ENCODE results near the gene AP1G1. TPM values are rescaled to one million over a fixed set of nuclear protein-coding genes. Genes with fewer than 3 reads are reported as not detected.

AP1G1 gene
- polyA plus RNA-seq, 3 donors = 6.7 to 43.8 (median 10.7) TPM

DNA sequence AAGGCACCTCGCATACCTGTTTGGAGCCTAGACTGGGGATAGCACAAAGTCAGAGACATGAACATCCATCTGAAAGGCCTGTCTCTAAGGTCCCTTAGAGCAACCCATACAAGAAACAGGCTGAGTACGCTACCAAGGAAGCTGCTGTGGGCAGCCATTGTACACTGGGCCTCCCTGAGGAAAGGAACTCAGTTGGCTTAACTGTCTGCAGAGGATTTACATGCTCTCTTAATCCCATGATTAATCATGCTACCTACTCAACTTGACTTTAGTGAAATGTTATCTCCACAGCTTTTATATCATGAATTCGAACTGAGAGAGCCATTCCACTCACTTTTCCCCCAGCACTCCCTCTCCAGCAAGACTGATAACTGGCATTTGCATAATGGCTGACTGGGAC is 110.1 kb downstream of the AP1G1 start:
- 96% methylated on average over 2 of the region's 3 CpGs for WGBS (ENCODE audit: insufficient coverage)

DNA sequence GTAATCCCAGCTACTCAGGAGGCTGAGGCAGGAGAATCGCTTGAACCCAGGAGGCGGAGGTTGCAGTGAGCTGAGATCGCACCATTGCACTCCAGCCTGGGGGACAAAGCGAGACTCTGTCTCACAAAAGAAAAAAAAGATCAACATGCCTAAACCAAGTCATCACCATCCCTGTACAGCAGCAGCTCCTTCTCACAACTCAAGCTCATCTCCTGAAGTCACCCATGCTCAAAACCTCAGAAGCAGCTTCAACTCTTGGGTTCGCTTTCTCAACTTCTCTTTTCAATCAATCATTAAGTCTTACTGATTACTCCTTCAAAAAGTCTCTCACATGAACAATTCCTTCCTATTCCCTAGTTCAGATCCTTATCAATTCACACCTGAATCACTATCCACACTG is 115.5 kb downstream of the AP1G1 start:
- H3K9me3 Mint-ChIP-seq = no peaks in the 10 kb centered on the region
- H3K4me3 Mint-ChIP-seq = no peak overlapping the region
- Histone ChIP-seq H3K9ac (ENCODE audit: insufficient read depth, low read length, poor library complexity, severe bottlenecking) (no peak overlapping the region), H3K27me3 (ENCODE audit: control insufficient read depth in 2 of 2, insufficient read depth in 2 of 2, low read length in 2 of 2) (no peaks in the 10 kb centered on the region), H3K36me3 (replicated peaks in 1 of 2; ENCODE audit: control insufficient read depth in 1 of 2, insufficient read depth in 2 of 2, low read length in 2 of 2) (peaks cover 0 to 7% of the 10 kb centered on the region in 2 donors), H3K9me3 (replicated peaks in 1 of 2; ENCODE audit: control insufficient read depth in 1 of 2, insufficient read depth in 1 of 2, low read length in 2 of 2) (no peaks in the 10 kb centered on the region), H2AFZ (ENCODE audit: insufficient read depth, low read depth, low read length, poor library complexity, severe bottlenecking) (no peak overlapping the region), H3K4me1 (ENCODE audit: control insufficient read depth in 1 of 2, insufficient read depth in 2 of 2, low read length in 2 of 2) (no peaks in the 10 kb centered on the region), H3K79me2 (ENCODE audit: insufficient read depth, low read length) (no peaks in the 10 kb centered on the region), H4K20me1 (ENCODE audit: insufficient read depth, low read length) (no peaks in the 10 kb centered on the region), H3K27ac (ENCODE audit: low read depth in 1 of 2, low read length in 2 of 2) (no peak overlapping the region), H3K4me3 (replicated peaks in 1 of 3; ENCODE audit: low read depth in 2 of 3, low read length in 3 of 3) (no peak overlapping the region), H3K4me2 (replicated peaks; ENCODE audit: extremely low read depth, low read length, poor library complexity, severe bottlenecking) (no peak overlapping the region)
- DNase-seq = no peak
- TF ChIP-seq, protein P1, sequence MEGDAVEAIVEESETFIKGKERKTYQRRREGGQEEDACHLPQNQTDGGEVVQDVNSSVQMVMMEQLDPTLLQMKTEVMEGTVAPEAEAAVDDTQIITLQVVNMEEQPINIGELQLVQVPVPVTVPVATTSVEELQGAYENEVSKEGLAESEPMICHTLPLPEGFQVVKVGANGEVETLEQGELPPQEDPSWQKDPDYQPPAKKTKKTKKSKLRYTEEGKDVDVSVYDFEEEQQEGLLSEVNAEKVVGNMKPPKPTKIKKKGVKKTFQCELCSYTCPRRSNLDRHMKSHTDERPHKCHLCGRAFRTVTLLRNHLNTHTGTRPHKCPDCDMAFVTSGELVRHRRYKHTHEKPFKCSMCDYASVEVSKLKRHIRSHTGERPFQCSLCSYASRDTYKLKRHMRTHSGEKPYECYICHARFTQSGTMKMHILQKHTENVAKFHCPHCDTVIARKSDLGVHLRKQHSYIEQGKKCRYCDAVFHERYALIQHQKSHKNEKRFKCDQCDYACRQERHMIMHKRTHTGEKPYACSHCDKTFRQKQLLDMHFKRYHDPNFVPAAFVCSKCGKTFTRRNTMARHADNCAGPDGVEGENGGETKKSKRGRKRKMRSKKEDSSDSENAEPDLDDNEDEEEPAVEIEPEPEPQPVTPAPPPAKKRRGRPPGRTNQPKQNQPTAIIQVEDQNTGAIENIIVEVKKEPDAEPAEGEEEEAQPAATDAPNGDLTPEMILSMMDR (IDR thresholded peaks at IDR 0.05) = no peak
- 97% methylated on average over 3 of the region's 5 CpGs for WGBS (ENCODE audit: insufficient coverage)
- H3K27me3 Mint-ChIP-seq (ENCODE audit: low read depth in 3 of 3) = peaks cover 0 to 3% (median 0%) of the 10 kb centered on the region in 3 donors
- H3K27ac Mint-ChIP-seq = no peak overlapping the region
- H3K4me1 Mint-ChIP-seq = no peaks in the 10 kb centered on the region
- intact Hi-C loops (cut with micrococcal nuclease) = no loop called here
- peaks cover 11 to 20% of the 10 kb centered on the region in 2 donors for H3K36me3 Mint-ChIP-seq

More for the DNA sequence above, 110.1 kb downstream of the AP1G1 start:
- H3K4me3 Mint-ChIP-seq = no peak overlapping the region
- Histone ChIP-seq H3K79me2 (ENCODE audit: insufficient read depth, low read length) (no peaks in the 10 kb centered on the region), H3K4me3 (replicated peaks in 1 of 3; ENCODE audit: low read depth in 2 of 3, low read length in 3 of 3) (no peak overlapping the region), H3K27ac (ENCODE audit: low read depth in 1 of 2, low read length in 2 of 2) (no peak overlapping the region), H3K4me1 (ENCODE audit: control insufficient read depth in 1 of 2, insufficient read depth in 2 of 2, low read length in 2 of 2) (no peaks in the 10 kb centered on the region), H3K4me2 (replicated peaks; ENCODE audit: extremely low read depth, low read length, poor library complexity, severe bottlenecking) (no peak overlapping the region), H2AFZ (ENCODE audit: insufficient read depth, low read depth, low read length, poor library complexity, severe bottlenecking) (no peak overlapping the region), H3K9me3 (replicated peaks in 1 of 2; ENCODE audit: control insufficient read depth in 1 of 2, insufficient read depth in 1 of 2, low read length in 2 of 2) (no peaks in the 10 kb centered on the region), H3K27me3 (ENCODE audit: control insufficient read depth in 2 of 2, insufficient read depth in 2 of 2, low read length in 2 of 2) (no peaks in the 10 kb centered on the region), H3K9ac (ENCODE audit: insufficient read depth, low read length, poor library complexity, severe bottlenecking) (no peak overlapping the region), H4K20me1 (ENCODE audit: insufficient read depth, low read length) (no peaks in the 10 kb centered on the region), H3K36me3 (replicated peaks in 1 of 2; ENCODE audit: control insufficient read depth in 1 of 2, insufficient read depth in 2 of 2, low read length in 2 of 2) (no peaks in the 10 kb centered on the region)
- H3K27me3 Mint-ChIP-seq (ENCODE audit: low read depth in 3 of 3) = peaks cover 0 to 2% (median 0%) of the 10 kb centered on the region in 3 donors
- TF ChIP-seq, protein P1 (IDR thresholded peaks at IDR 0.05) = no peak
- no peak overlapping the region for H3K27ac Mint-ChIP-seq
- no peaks in the 10 kb centered on the region for H3K4me1 Mint-ChIP-seq
- intact Hi-C loops (cut with micrococcal nuclease) = no loop called here
- DNase-seq = no peak
- no peaks in the 10 kb centered on the region for H3K9me3 Mint-ChIP-seq
- H3K36me3 Mint-ChIP-seq = peaks cover 2 to 9% of the 10 kb centered on the region in 2 donors
